Prostate gland (tissue), 2 donors: Measurements from ENCODE around the gene PER2. TPM values are rescaled to one million over a fixed set of nuclear protein-coding genes. Genes with fewer than 3 reads are reported as not detected.
A peak's percentile ranks its signal among the peaks of the same experiment; 100 is the strongest.

Experiments used
- DNase-seq: peaks from one replicate; pipeline ENCODE4 v3.0.0-alpha.2; 2019; ENCODE audit warnings: low spot score
- H3K27ac ChIP-seq, 2 donors: fragments of 200-600 bp; sonication (generic); 2 replicates each; pipeline ENCODE4 v1.5.1; 2017 to 2019
- H3K27me3 ChIP-seq: fragments of 200-600 bp; sonication (generic); replicated peaks from 2 replicates; pipeline ENCODE4 v1.5.1; 2019; ENCODE audit not compliant: insufficient read depth
- H3K36me3 ChIP-seq, 2 donors: fragments of 200-600 bp; sonication (generic); 1 replicate in 1 of 2; 2 replicates in 1 of 2; pipeline versions ENCODE4 v1.5.1 to v1.8.1; 2017 to 2019
- H3K4me1 ChIP-seq: fragments of 200-600 bp; sonication (generic); replicated peaks from 2 replicates; pipeline ENCODE4 v1.5.1; 2019
- H3K4me3 ChIP-seq, 2 donors: fragments of 200-600 bp; sonication (generic); 2 replicates each; pipeline ENCODE4 v1.5.1; 2017 to 2019
- H3K9me3 ChIP-seq: fragments of 200-600 bp; sonication (generic); 2 replicates; pipeline ENCODE4 v1.5.1; 2017
- CTCF ChIP-seq, 4 experiments: fragments of 200-600 bp in 2 of 4; fragments of 450-650 bp in 2 of 4; sonication (generic) in 2 of 4; IDR thresholded peaks; 1 replicate in 3 of 4; 2 replicates in 1 of 4; pipeline ENCODE4 v1.5.1; 2016 to 2019; ENCODE audit warnings: antibody characterized with exemption in 4 of 4, mild to moderate bottlenecking in 2 of 4, moderate library complexity in 2 of 4
- POLR2A ChIP-seq: fragments of 450-650 bp; IDR thresholded peaks from one replicate; pipeline ENCODE4 v1.6.1; 2016; ENCODE audit warnings: antibody characterized with exemption, mild to moderate bottlenecking
- POLR2AphosphoS5 ChIP-seq: sonication (generic); formaldehyde crosslinking; IDR thresholded peaks from one replicate; pipeline ENCODE4 v1.6.1; 2017; ENCODE audit warnings: antibody characterized with exemption
- WGBS: methylation state at CpG from one replicate; pipeline ENCODE4 v1.1.5; 2018; 5-methylcytosine and 5-hydroxymethylcytosine counted together
- intact Hi-C: fragments of 100-400 bp; cut with DNase I; formaldehyde crosslinking; loops from one replicate; pipeline ENCODE4 v1.14.2; 2022
- total RNA-seq, 2 donors: library from RNA; depleted of rRNA; stranded (reverse); fragments of >200 nt; gene quantifications; one replicate each; pipeline ENCODE4 v1.1.0, GENCODE V29; 2016

PER2 gene
- total RNA-seq, 2 donors from 2014 or later: 24.0 to 53.1 TPM

- Histone ChIP-seq H3K27ac (peak overlapping the region; percentile 70 to 76), H3K4me3 (no peak overlapping the region), H3K36me3 (peaks cover 0 to 3% of the 10 kb centered on the region in 2 donors), H3K9me3 (no peaks in the 10 kb centered on the region), H3K27me3 (no peaks in the 10 kb centered on the region), H3K4me1 (peaks cover 20% of the 10 kb centered on the region)
- TF ChIP-seq POLR2AphosphoS5: peak; percentile 56
- no peak for TF ChIP-seq POLR2A
- TF ChIP-seq CTCF (IDR thresholded peaks at IDR 0.05): peak; percentile 63 to 86 (median 83)
- DNase-seq: peak; percentile 85
- WGBS: 9% methylated on average over 13 of the region's 13 CpGs
- intact Hi-C loops: loop anchor here (1.0 kb wide), 1 partner anchor 405 kb away; no protein-coding TSS in a partner anchor
These were observed 25.0 kb downstream of the PER2 start for GRCh38 chr2:238263204-238264071.

- Histone ChIP-seq H3K27me3 (no peaks in the 10 kb centered on the region), H3K36me3 (peaks cover 3 to 8% of the 10 kb centered on the region in 2 donors), H3K27ac (peak overlapping the region; percentile 70 to 76), H3K4me3 (no peak overlapping the region), H3K4me1 (peaks cover 20% of the 10 kb centered on the region), H3K9me3 (no peaks in the 10 kb centered on the region)
- intact Hi-C loops: loop anchor here (1.0 kb wide), 1 partner anchor 404 kb away; no protein-coding TSS in a partner anchor
- no peak for TF ChIP-seq CTCF (IDR thresholded peaks at IDR 0.05)
- no peak for TF ChIP-seq POLR2AphosphoS5
- TF ChIP-seq POLR2A: no peak
- 82% methylated on average over 12 of the region's 12 CpGs for WGBS
- DNase-seq: no peak
These were observed 25.8 kb downstream of the PER2 start for GRCh38 chr2:238262496-238263122.

- 90% methylated on average over 16 of the region's 16 CpGs for WGBS
- Histone ChIP-seq H3K27me3 (no peaks in the 10 kb centered on the region), H3K9me3 (no peaks in the 10 kb centered on the region), H3K4me1 (peaks cover 20% of the 10 kb centered on the region), H3K4me3 (no peak overlapping the region), H3K36me3 (peaks cover 3 to 8% of the 10 kb centered on the region in 2 donors), H3K27ac (no peak overlapping the region)
- TF ChIP-seq POLR2AphosphoS5 (no peak), POLR2A (no peak), CTCF (IDR thresholded peaks at IDR 0.05) (no peak)
- intact Hi-C loops: no loop called here
- DNase-seq: no peak
These were observed 26.6 kb downstream of the PER2 start for GRCh38 chr2:238261718-238262375.

- 56% methylated on average over 18 of the region's 18 CpGs for WGBS
- Histone ChIP-seq H3K36me3 (peaks cover 3 to 8% of the 10 kb centered on the region in 2 donors), H3K27ac (no peak overlapping the region), H3K4me1 (peaks cover 20% of the 10 kb centered on the region), H3K4me3 (no peak overlapping the region), H3K27me3 (no peaks in the 10 kb centered on the region), H3K9me3 (no peaks in the 10 kb centered on the region)
- intact Hi-C loops: no loop called here
- TF ChIP-seq POLR2A (no peak), CTCF (IDR thresholded peaks at IDR 0.05) (no peak), POLR2AphosphoS5 (no peak)
- no peak for DNase-seq
These were observed 27.5 kb downstream of the PER2 start for GRCh38 chr2:238260883-238261282.
